Spleen (tissue), 11 donors: ENCODE results near the gene FAM83E. TPM values are rescaled to one million over a fixed set of nuclear protein-coding genes. Genes with fewer than 3 reads are reported as not detected.
A peak's percentile ranks its signal among the peaks of the same experiment; 100 is the strongest.

Experiments used
- DNase-seq: peaks from one replicate; pipeline ENCODE4 v3.0.0-alpha.2; 2020
- H3K27ac ChIP-seq, 8 donors: fragments of 200-600 bp; sonication (generic) in 7 of 8; 1 replicate in 4 of 8; 2 replicates in 4 of 8; pipeline versions ENCODE4 v1.5.0 to v1.8.0; 2016 to 2021; ENCODE audit warnings: inconsistent platforms in 4 of 8, mild to moderate bottlenecking in 4 of 8, moderate library complexity in 1 of 8
- H3K27me3 ChIP-seq, 7 donors: fragments of 200-600 bp; sonication (generic) in 6 of 7; replicated peaks in 1 of 7; 1 replicate in 4 of 7; 2 replicates in 3 of 7; pipeline versions ENCODE4 v1.5.0 to v1.8.0; 2016 to 2021; ENCODE audit warnings: inconsistent platforms in 3 of 7, mild to moderate bottlenecking in 1 of 7
- H3K36me3 ChIP-seq, 6 donors: fragments of 200-600 bp; sonication (generic) in 5 of 6; 1 replicate in 4 of 6; 2 replicates in 2 of 6; pipeline versions ENCODE4 v1.5.0 to v1.8.0; 2016 to 2021; ENCODE audit warnings: inconsistent platforms in 2 of 6
- H3K4me1 ChIP-seq, 6 donors: fragments of 200-600 bp; sonication (generic) in 5 of 6; 1 replicate in 3 of 6; 2 replicates in 3 of 6; pipeline versions ENCODE4 v1.5.0 to v1.8.0; 2016 to 2021; ENCODE audit warnings: inconsistent platforms in 3 of 6
- H3K4me3 ChIP-seq, 8 donors: fragments of 200-600 bp; sonication (generic) in 7 of 8; 1 replicate in 4 of 8; 2 replicates in 4 of 8; pipeline versions ENCODE4 v1.5.0 to v1.8.0; 2016 to 2021; ENCODE audit warnings: inconsistent platforms in 4 of 8, mild to moderate bottlenecking in 4 of 8, moderate library complexity in 2 of 8
- H3K9me3 ChIP-seq, 8 donors: fragments of 200-600 bp; sonication (generic) in 7 of 8; 1 replicate in 4 of 8; 2 replicates in 4 of 8; pipeline versions ENCODE4 v1.5.0 to v1.8.0; 2016 to 2021; ENCODE audit warnings: inconsistent platforms in 4 of 8
- POLR2A ChIP-seq, 3 donors: fragments of 450-650 bp; IDR thresholded peaks; one replicate each; pipeline ENCODE4 v1.5.1; 2017; ENCODE audit warnings: antibody characterized with exemption in 3 of 3, mild to moderate bottlenecking in 1 of 3
- POLR2AphosphoS5 ChIP-seq, 3 donors: sonication (generic); formaldehyde crosslinking; IDR thresholded peaks; one replicate each; pipeline ENCODE4 v1.5.1; 2017; ENCODE audit warnings: antibody characterized with exemption in 3 of 3
- WGBS, 5 donors: extraction: QIAGEN DNeasy Blood & Tissue Kit in 3 of 5; methylation state at CpG; one replicate each; pipeline versions ENCODE4 v1.1.5 to v1.1.7; 2013 to 2018; 5-methylcytosine and 5-hydroxymethylcytosine counted together
- intact Hi-C: fragments of 100-400 bp; cut with DNase I; formaldehyde crosslinking; loops from one replicate; pipeline ENCODE4 v1.15.0; 2023; ENCODE audit warnings: low total_unique reads
- polyA plus RNA-seq, 3 donors: library from polyadenylated mRNA; stranded (reverse); fragments of 200-250 nt; gene quantifications; one replicate each; pipeline ENCODE4 v1.2.1, GENCODE V29; 2013
- total RNA-seq, 7 donors: library from RNA; depleted of rRNA in 3 of 7; stranded (reverse); fragments of >200 nt in 3 of 7; fragmentation: NEBNext Ultra II Directional in 4 of 7; extraction: Animal tissue kit (Norgen Biotek cat#: 25700) in 4 of 7; gene quantifications; one replicate each; pipeline versions ENCODE4 v1.1.0 to v1.2.1, GENCODE V29; 2016 to 2021
- TF ChIP-seq, protein P1 (sequence below), 11 experiments: fragments of 200-600 bp in 7 of 11; fragments of 450-650 bp in 4 of 11; sonication (generic) in 4 of 11; IDR thresholded peaks in 8 of 11; conservative IDR thresholded peaks in 3 of 11; 1 replicate in 7 of 11; 2 replicates in 4 of 11; pipeline versions ENCODE4 v1.4.0 to v1.8.0; 2016 to 2021; ENCODE audit warnings: antibody characterized with exemption in 11 of 11, inconsistent platforms in 4 of 11, mild to moderate bottlenecking in 1 of 11
- donor health status: healthy with polysubstance abuse.
- donor health status: DM: no; HTN: no; CAD: no; lungs with moderate emphysema.
- donor health status: DM: no; HTN: no; CAD: no.
- donor health status: Bipolar disorder and iron deficiency.
- donor health status: healthy.
- donor health status: DM: no; HTN: no; CAD: no.
- donor health status: DM: yes; HTN: yes; CAD: no.

Gene FAM83E
- total and polyA plus RNA-seq, 10 donors = 0.04 to 2.0 (median 0.46) TPM; not detected in 5

- Histone ChIP-seq H3K27ac (no peak overlapping the region), H3K4me1 (peaks cover 0 to 6% (median 0%) of the 10 kb centered on the region in 6 donors), H3K27me3 (peaks cover 0 to 35% (median 6%) of the 10 kb centered on the region in 7 donors), H3K4me3 (no peak overlapping the region), H3K36me3 (no peaks in the 10 kb centered on the region), H3K9me3 (no peaks in the 10 kb centered on the region)
- 69 to 85% (median 77%) methylated on average over 5 of the region's 5 CpGs for WGBS, 5 donors
- no peak for DNase-seq
- intact Hi-C loops = no loop called here
- TF ChIP-seq POLR2AphosphoS5 (IDR thresholded peaks at IDR 0.05) (no peak), POLR2A (IDR thresholded peaks at IDR 0.05) (no peak)
- TF ChIP-seq, protein P1, sequence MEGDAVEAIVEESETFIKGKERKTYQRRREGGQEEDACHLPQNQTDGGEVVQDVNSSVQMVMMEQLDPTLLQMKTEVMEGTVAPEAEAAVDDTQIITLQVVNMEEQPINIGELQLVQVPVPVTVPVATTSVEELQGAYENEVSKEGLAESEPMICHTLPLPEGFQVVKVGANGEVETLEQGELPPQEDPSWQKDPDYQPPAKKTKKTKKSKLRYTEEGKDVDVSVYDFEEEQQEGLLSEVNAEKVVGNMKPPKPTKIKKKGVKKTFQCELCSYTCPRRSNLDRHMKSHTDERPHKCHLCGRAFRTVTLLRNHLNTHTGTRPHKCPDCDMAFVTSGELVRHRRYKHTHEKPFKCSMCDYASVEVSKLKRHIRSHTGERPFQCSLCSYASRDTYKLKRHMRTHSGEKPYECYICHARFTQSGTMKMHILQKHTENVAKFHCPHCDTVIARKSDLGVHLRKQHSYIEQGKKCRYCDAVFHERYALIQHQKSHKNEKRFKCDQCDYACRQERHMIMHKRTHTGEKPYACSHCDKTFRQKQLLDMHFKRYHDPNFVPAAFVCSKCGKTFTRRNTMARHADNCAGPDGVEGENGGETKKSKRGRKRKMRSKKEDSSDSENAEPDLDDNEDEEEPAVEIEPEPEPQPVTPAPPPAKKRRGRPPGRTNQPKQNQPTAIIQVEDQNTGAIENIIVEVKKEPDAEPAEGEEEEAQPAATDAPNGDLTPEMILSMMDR (IDR thresholded peaks at IDR 0.05 in 8 of 11, conservative IDR thresholded peaks at IDR 0.05 in 3 of 11) = no peak
Measured at GRCh38 chr19:48571378-48572162, 43.3 kb downstream of the FAM83E start.

DNA sequence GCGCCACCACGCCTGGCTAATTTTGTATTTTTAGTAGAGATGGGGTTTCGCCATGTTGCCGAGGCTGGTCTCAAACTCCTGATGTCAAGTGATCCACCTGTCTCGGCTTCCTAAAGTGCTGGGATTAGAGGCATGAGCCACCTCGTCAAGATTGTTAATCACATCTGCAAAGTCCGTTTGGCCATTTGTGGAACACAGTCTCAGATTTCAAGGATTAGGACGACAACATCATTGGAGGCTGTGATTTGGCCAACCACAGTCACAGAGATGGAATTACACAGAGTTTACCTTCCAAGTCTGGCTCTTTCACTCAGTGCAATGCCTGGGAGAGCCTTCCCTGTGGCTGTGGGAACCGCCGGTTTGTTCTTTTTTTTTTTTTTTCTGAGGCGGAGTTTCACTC is 45.1 kb downstream of the FAM83E start:
- Histone ChIP-seq H3K27me3 (peaks cover 0 to 38% (median 6%) of the 10 kb centered on the region in 7 donors), H3K36me3 (no peaks in the 10 kb centered on the region), H3K9me3 (no peaks in the 10 kb centered on the region), H3K4me1 (peaks cover 0 to 5% (median 0%) of the 10 kb centered on the region in 6 donors), H3K27ac (no peak overlapping the region), H3K4me3 (no peak overlapping the region)
- no peak for DNase-seq
- TF ChIP-seq, protein P1 (IDR thresholded peaks at IDR 0.05 in 8 of 11, conservative IDR thresholded peaks at IDR 0.05 in 3 of 11) = no peak
- TF ChIP-seq POLR2AphosphoS5 (IDR thresholded peaks at IDR 0.05) (no peak), POLR2A (IDR thresholded peaks at IDR 0.05) (no peak)
- intact Hi-C loops = no loop called here
- WGBS, 5 donors = 62 to 81% (median 67%) methylated on average over 9 to 11 of the region's 11 CpGs

GRCh38 chr19:48568345-48568886 is 46.5 kb downstream of the FAM83E start:
- intact Hi-C loops = no loop called here
- H3K27me3 ChIP-seq = peaks cover 0 to 38% (median 6%) of the 10 kb centered on the region in 7 donors
- H3K9me3 ChIP-seq = no peaks in the 10 kb centered on the region
- no peaks in the 10 kb centered on the region for H3K36me3 ChIP-seq
- TF ChIP-seq POLR2AphosphoS5 (IDR thresholded peaks at IDR 0.05) = peak in 2 of 3 donors; percentile 27 to 55
- no peak for TF ChIP-seq POLR2A (IDR thresholded peaks at IDR 0.05)
- TF ChIP-seq, protein P1 (IDR thresholded peaks at IDR 0.05 in 8 of 11, conservative IDR thresholded peaks at IDR 0.05 in 3 of 11) = no peak
- no peak overlapping the region for H3K27ac ChIP-seq
- 11 to 52% (median 33%) methylated on average over 9 to 19 of the region's 19 CpGs for WGBS, 5 donors
- H3K4me1 ChIP-seq = no peaks in the 10 kb centered on the region
- H3K4me3 ChIP-seq = no peak overlapping the region
- DNase-seq = no peak

- H3K4me1 ChIP-seq = no peaks in the 10 kb centered on the region
- no peaks in the 10 kb centered on the region for H3K36me3 ChIP-seq
- no peak for DNase-seq
- TF ChIP-seq POLR2A (IDR thresholded peaks at IDR 0.05) = no peak
- no peak for TF ChIP-seq POLR2AphosphoS5 (IDR thresholded peaks at IDR 0.05)
- TF ChIP-seq, protein P1 (IDR thresholded peaks at IDR 0.05 in 8 of 11, conservative IDR thresholded peaks at IDR 0.05 in 3 of 11) = no peak
- H3K27me3 ChIP-seq = peaks cover 0 to 39% (median 6%) of the 10 kb centered on the region in 7 donors
- intact Hi-C loops = no loop called here
- 81 to 89% (median 84%) methylated on average over 7 of the region's 7 CpGs for WGBS, 5 donors
- no peak overlapping the region for H3K27ac ChIP-seq
- no peaks in the 10 kb centered on the region for H3K9me3 ChIP-seq
- H3K4me3 ChIP-seq = no peak overlapping the region
Measured at GRCh38 chr19:48565090-48565489, 49.8 kb downstream of the FAM83E start.
